Body of pancreas (tissue), 4 donors: ENCODE results near the gene CFAP61.

ENCODE experiments used
- POLR2A ChIP-seq, 3 donors: fragments of 450-650 bp; IDR thresholded peaks; one replicate each; pipeline ENCODE4 v1.6.1; 2016; ENCODE audit warnings: antibody characterized with exemption in 3 of 3, mild to moderate bottlenecking in 2 of 3
- TF ChIP-seq, protein P1 (sequence below), 7 experiments: fragments of 450-650 bp in 4 of 7; fragments of 200-600 bp in 3 of 7; sonication (generic) in 3 of 7; IDR thresholded peaks; one replicate each; pipeline ENCODE4 v1.5.1; 2016 to 2019; ENCODE audit warnings: antibody characterized with exemption in 7 of 7

- TF ChIP-seq, protein P1, sequence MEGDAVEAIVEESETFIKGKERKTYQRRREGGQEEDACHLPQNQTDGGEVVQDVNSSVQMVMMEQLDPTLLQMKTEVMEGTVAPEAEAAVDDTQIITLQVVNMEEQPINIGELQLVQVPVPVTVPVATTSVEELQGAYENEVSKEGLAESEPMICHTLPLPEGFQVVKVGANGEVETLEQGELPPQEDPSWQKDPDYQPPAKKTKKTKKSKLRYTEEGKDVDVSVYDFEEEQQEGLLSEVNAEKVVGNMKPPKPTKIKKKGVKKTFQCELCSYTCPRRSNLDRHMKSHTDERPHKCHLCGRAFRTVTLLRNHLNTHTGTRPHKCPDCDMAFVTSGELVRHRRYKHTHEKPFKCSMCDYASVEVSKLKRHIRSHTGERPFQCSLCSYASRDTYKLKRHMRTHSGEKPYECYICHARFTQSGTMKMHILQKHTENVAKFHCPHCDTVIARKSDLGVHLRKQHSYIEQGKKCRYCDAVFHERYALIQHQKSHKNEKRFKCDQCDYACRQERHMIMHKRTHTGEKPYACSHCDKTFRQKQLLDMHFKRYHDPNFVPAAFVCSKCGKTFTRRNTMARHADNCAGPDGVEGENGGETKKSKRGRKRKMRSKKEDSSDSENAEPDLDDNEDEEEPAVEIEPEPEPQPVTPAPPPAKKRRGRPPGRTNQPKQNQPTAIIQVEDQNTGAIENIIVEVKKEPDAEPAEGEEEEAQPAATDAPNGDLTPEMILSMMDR (IDR thresholded peaks at IDR 0.05): no peak
- no peak for TF ChIP-seq POLR2A (IDR thresholded peaks at IDR 0.05)
Measured at GRCh38 chr20:20391766-20392165, 339.4 kb downstream of the CFAP61 start.
